Fibroblast of lung (primary cell): ENCODE measurements around the gene BCKDHB. TPM values are rescaled to one million over a fixed set of nuclear protein-coding genes. Genes with fewer than 3 reads are reported as not detected.

Source experiments
- DNase-seq, 2 donors: peaks; one replicate each; pipeline versions ENCODE4 v3.0.0 to v3.0.0-alpha.2; 2010; ENCODE audit warnings: low read depth in 2 of 2
- H2AFZ ChIP-seq: 2 replicates; pipeline ENCODE4 v1.5.1; 2012; ENCODE audit warnings: low read length, control low read depth, inconsistent platforms
- H3K27ac ChIP-seq: 2 replicates; pipeline ENCODE4 v1.5.1; 2011; ENCODE audit warnings: low read length, control low read depth; ENCODE audit not compliant: insufficient read depth
- H3K27me3 ChIP-seq: 2 replicates; pipeline ENCODE4 v1.5.1; 2011; ENCODE audit warnings: mild to moderate bottlenecking, low read length; ENCODE audit not compliant: control insufficient read depth, insufficient read depth
- H3K36me3 ChIP-seq: 2 replicates; pipeline ENCODE4 v1.5.1; 2011; ENCODE audit warnings: low read length; ENCODE audit not compliant: control insufficient read depth, insufficient read depth
- H3K4me1 ChIP-seq: 2 replicates; pipeline ENCODE4 v1.5.1; 2011; ENCODE audit warnings: low read length; ENCODE audit not compliant: control insufficient read depth, insufficient read depth; ENCODE audit errors: extremely low read depth
- H3K4me2 ChIP-seq: 2 replicates; pipeline ENCODE4 v1.5.1; 2011; ENCODE audit warnings: low read length, control low read depth; ENCODE audit not compliant: insufficient read depth; ENCODE audit errors: extremely low read depth
- H3K4me3 ChIP-seq, 4 experiments: fragments of 200-600 bp in 1 of 4; sonication (generic) in 1 of 4; replicated peaks in 1 of 4; 2 replicates each; pipeline ENCODE4 v1.5.1; 2011 to 2016; ENCODE audit warnings: low read length in 4 of 4, low read depth in 3 of 4, mild to moderate bottlenecking in 3 of 4, control low read depth in 2 of 4, inconsistent platforms in 1 of 4, mixed read lengths in 1 of 4; ENCODE audit not compliant: insufficient read depth in 1 of 4; ENCODE audit errors: control extremely low read depth in 1 of 4
- H3K79me2 ChIP-seq: 2 replicates; pipeline ENCODE4 v1.5.1; 2012; ENCODE audit warnings: mild to moderate bottlenecking, low read length, inconsistent platforms; ENCODE audit not compliant: control insufficient read depth, insufficient read depth
- H3K9ac ChIP-seq: 2 replicates; pipeline ENCODE4 v1.5.1; 2011; ENCODE audit warnings: mild to moderate bottlenecking, low read length, control low read depth; ENCODE audit not compliant: insufficient read depth
- H3K9me3 ChIP-seq: 2 replicates; pipeline ENCODE4 v1.5.1; 2012; ENCODE audit warnings: low read depth, low read length; ENCODE audit not compliant: control insufficient read depth, insufficient read depth
- H4K20me1 ChIP-seq: 2 replicates; pipeline ENCODE4 v1.5.1; 2011; ENCODE audit warnings: low read length; ENCODE audit not compliant: control insufficient read depth, insufficient read depth; ENCODE audit errors: extremely low read depth
- CTCF ChIP-seq, 2 donors: IDR thresholded peaks in 1 of 2; conservative IDR thresholded peaks in 1 of 2; 1 replicate in 1 of 2; 2 replicates in 1 of 2; pipeline ENCODE4 v1.5.1; 2011 to 2012; ENCODE audit warnings: low read length in 2 of 2, control low read depth in 1 of 2, inconsistent platforms in 1 of 2, low read depth in 1 of 2, mild to moderate bottlenecking in 1 of 2
- EZH2 ChIP-seq: IDR thresholded peaks from 2 replicates; pipeline ENCODE4 v1.5.1; 2012; ENCODE audit warnings: low read length, control low read depth, mild to moderate bottlenecking; ENCODE audit errors: missing control alignments
- polyA plus RNA-seq, 2 donors: library from polyadenylated mRNA; depleted of rRNA in 1 of 2; stranded (reverse) in 1 of 2; unstranded in 1 of 2; fragments of >200 nt; gene quantifications; 2 replicates each; pipeline ENCODE4 v1.2.1, GENCODE V29; 2011 to 2012; ENCODE audit warnings: missing spikeins in 1 of 2
- total RNA-seq: library from RNA; depleted of rRNA; stranded (reverse); fragments of >200 nt; gene quantifications from 2 replicates; pipeline ENCODE4 v1.2.1, GENCODE V29; 2014

BCKDHB gene
- total and polyA plus RNA-seq, 2 donors (not counting 1 experiment from before 2014, with no cell fraction given), result 8.3 to 16.2 TPM

- Histone ChIP-seq H3K4me1 (no peaks in the 10 kb centered on the region), H3K9me3 (no peaks in the 10 kb centered on the region), H2AFZ (no peak overlapping the region), H3K27ac (no peak overlapping the region), H3K4me3 (no peak overlapping the region), H3K27me3 (no peaks in the 10 kb centered on the region), H3K36me3 (no peaks in the 10 kb centered on the region), H3K9ac (no peak overlapping the region), H3K4me2 (no peak overlapping the region), H4K20me1 (no peaks in the 10 kb centered on the region), H3K79me2 (no peaks in the 10 kb centered on the region)
- TF ChIP-seq CTCF (conservative IDR thresholded peaks at IDR 0.05 in 1 of 2, IDR thresholded peaks at IDR 0.05 in 1 of 2; ENCODE audit: low read depth in 1 of 2, low read length in 2 of 2) (no peak), EZH2 (no peak)
- no peak for DNase-seq
Observed at GRCh38 chr6:80356545-80356944, 250.1 kb downstream of the BCKDHB start.

- no peak for DNase-seq
- H3K9me3 ChIP-seq, result no peaks in the 10 kb centered on the region
- H3K27me3 ChIP-seq, result no peaks in the 10 kb centered on the region
- H3K36me3 ChIP-seq, result no peaks in the 10 kb centered on the region
- H3K27ac ChIP-seq, result no peak overlapping the region
- no peak overlapping the region for H3K9ac ChIP-seq
- no peak overlapping the region for H3K4me3 ChIP-seq
- no peak overlapping the region for H2AFZ ChIP-seq
- H3K4me2 ChIP-seq, result no peak overlapping the region
- no peaks in the 10 kb centered on the region for H3K4me1 ChIP-seq
- no peaks in the 10 kb centered on the region for H4K20me1 ChIP-seq
- TF ChIP-seq EZH2, result no peak
- TF ChIP-seq CTCF (conservative IDR thresholded peaks at IDR 0.05 in 1 of 2, IDR thresholded peaks at IDR 0.05 in 1 of 2; ENCODE audit: low read depth in 1 of 2, low read length in 2 of 2), result no peak
- H3K79me2 ChIP-seq, result no peaks in the 10 kb centered on the region
Observed at GRCh38 chr6:80357081-80357480, 250.6 kb downstream of the BCKDHB start.

GRCh38 chr6:80357674-80358073 lies 251.2 kb downstream of the BCKDHB start:
- no peaks in the 10 kb centered on the region for H3K9me3 ChIP-seq
- no peak overlapping the region for H3K9ac ChIP-seq
- H3K4me3 ChIP-seq, result no peak overlapping the region
- H3K27ac ChIP-seq, result no peak overlapping the region
- no peak for TF ChIP-seq EZH2
- TF ChIP-seq CTCF (conservative IDR thresholded peaks at IDR 0.05 in 1 of 2, IDR thresholded peaks at IDR 0.05 in 1 of 2; ENCODE audit: low read depth in 1 of 2, low read length in 2 of 2), result no peak
- no peaks in the 10 kb centered on the region for H3K4me1 ChIP-seq
- H3K4me2 ChIP-seq, result no peak overlapping the region
- DNase-seq, result no peak
- H4K20me1 ChIP-seq, result no peaks in the 10 kb centered on the region
- no peaks in the 10 kb centered on the region for H3K79me2 ChIP-seq
- H3K27me3 ChIP-seq, result no peaks in the 10 kb centered on the region
- no peaks in the 10 kb centered on the region for H3K36me3 ChIP-seq
- no peak overlapping the region for H2AFZ ChIP-seq
